Fibroblast of the aortic adventitia (primary cell): ENCODE results near the gene CLDN7. TPM values are rescaled to one million over a fixed set of nuclear protein-coding genes. Genes with fewer than 3 reads are reported as not detected.

Experiments
- DNase-seq: peaks from one replicate; pipeline ENCODE4 v3.0.0-alpha.2; 2010; ENCODE audit warnings: low read depth
- H3K4me3 ChIP-seq: 2 replicates; pipeline ENCODE4 v1.5.1; 2011; ENCODE audit warnings: low read depth, mild to moderate bottlenecking, control low read depth, low read length, moderate library complexity
- CTCF ChIP-seq: IDR thresholded peaks from 2 replicates; pipeline ENCODE4 v1.5.1; 2011; ENCODE audit warnings: mild to moderate bottlenecking, low read length, control low read depth, inconsistent platforms; ENCODE audit not compliant: insufficient read depth
- total RNA-seq: library from RNA; depleted of rRNA; stranded (reverse); fragments of >200 nt; gene quantifications from 2 replicates; pipeline ENCODE4 v1.2.3, GENCODE V29; 2012; ENCODE audit warnings: low replicate concordance

CLDN7 gene
- total RNA-seq, 1 donor: 3.0 TPM

GRCh38 chr17:7289256-7290032 is 27.2 kb upstream of the CLDN7 start:
- no peak overlapping the region for H3K4me3 ChIP-seq
- no peak for DNase-seq
- no peak for TF ChIP-seq CTCF

GRCh38 chr17:7285679-7286078 is 23.4 kb upstream of the CLDN7 start:
- DNase-seq: no peak
- no peak overlapping the region for H3K4me3 ChIP-seq
- no peak for TF ChIP-seq CTCF

GRCh38 chr17:7284911-7285310 is 22.6 kb upstream of the CLDN7 start:
- H3K4me3 ChIP-seq: no peak overlapping the region
- DNase-seq: no peak
- TF ChIP-seq CTCF: no peak

GRCh38 chr17:7283471-7284216 is 21.4 kb upstream of the CLDN7 start:
- no peak overlapping the region for H3K4me3 ChIP-seq
- DNase-seq: no peak
- no peak for TF ChIP-seq CTCF

- TF ChIP-seq CTCF: no peak
- no peak for DNase-seq
- H3K4me3 ChIP-seq: no peak overlapping the region
Observed at GRCh38 chr17:7282752-7283321, 20.6 kb upstream of the CLDN7 start.

- TF ChIP-seq CTCF: no peak
- H3K4me3 ChIP-seq: peak overlapping the region; percentile 54
- no peak for DNase-seq
Observed at GRCh38 chr17:7281953-7282751, 19.9 kb upstream of the CLDN7 start.
